A673 (cell line): Measurements from ENCODE around the gene NDC80. TPM values are rescaled to one million over a fixed set of nuclear protein-coding genes. Genes with fewer than 3 reads are reported as not detected.
"Not testable (repeated sequence)": the region's sequence is repeated elsewhere in the genome, so short reads cannot be mapped to it uniquely, and the experiment has no call there.

Experiments used
- BruUV-seq: library from RNA; stranded (reverse); fragments of 400-500 nt; replicated peaks from 2 replicates; lab custom pipeline; 2021; lab: Mats Ljungman, UMichigan
- CTCF ChIA-PET: fragments of 300-600 bp; sonication (Branson Sonifier 250); formaldehyde crosslinking; loops from one replicate; lab custom pipeline; 2022; ENCODE audit warnings: antibody characterized with exemption; lab: Charles Lee
- POLR2A ChIA-PET: fragments of 300-600 bp; sonication (Branson Sonifier 250); formaldehyde crosslinking; loops from one replicate; lab custom pipeline; 2022; ENCODE audit warnings: antibody characterized with exemption; ENCODE audit not compliant: low non-redundant PET; lab: Charles Lee
- DNase-seq: peaks from one replicate; pipeline ENCODE4 v3.0.0-alpha.2; 2015; ENCODE audit warnings: low spot score
- H3K27ac ChIP-seq: fragments of 200-600 bp; sonication (generic); 2 replicates; pipeline ENCODE4 v1.5.1; 2016; ENCODE audit warnings: mixed run types, low read depth, mild to moderate bottlenecking, mixed read lengths, antibody characterized with exemption, low read length; ENCODE audit not compliant: poor library complexity, severe bottlenecking
- H3K27me3 ChIP-seq: fragments of 200-600 bp; sonication (generic); replicated peaks from 2 replicates; pipeline ENCODE4 v1.6.1; 2017; ENCODE audit warnings: mixed run types, low read depth, mild to moderate bottlenecking, mixed read lengths, antibody characterized with exemption, low read length; ENCODE audit not compliant: insufficient read depth, poor library complexity
- H3K36me3 ChIP-seq: fragments of 200-600 bp; sonication (generic); 2 replicates; pipeline ENCODE4 v1.6.1; 2016; ENCODE audit warnings: mixed run types, mild to moderate bottlenecking, mixed read lengths, antibody characterized with exemption, low read length; ENCODE audit not compliant: insufficient read depth, poor library complexity, severe bottlenecking
- H3K4me1 ChIP-seq: fragments of 200-600 bp; sonication (generic); 2 replicates; pipeline ENCODE4 v1.6.1; 2017; ENCODE audit warnings: mixed run types, mild to moderate bottlenecking, mixed read lengths, antibody characterized with exemption, low read length; ENCODE audit not compliant: insufficient read depth, poor library complexity, severe bottlenecking
- H3K4me3 ChIP-seq: fragments of 200-600 bp; sonication (generic); 2 replicates; pipeline ENCODE4 v1.5.1; 2016; ENCODE audit warnings: low read depth, mixed run types, mild to moderate bottlenecking, mixed read lengths, low read length; ENCODE audit not compliant: poor library complexity, severe bottlenecking
- H3K9me3 ChIP-seq: fragments of 200-600 bp; sonication (generic); 2 replicates; pipeline ENCODE4 v1.6.1; 2016; ENCODE audit warnings: mixed run types, low read depth, mild to moderate bottlenecking, mixed read lengths, antibody characterized with exemption, low read length; ENCODE audit not compliant: poor library complexity, severe bottlenecking
- EZH2 ChIP-seq: fragments of 200-600 bp; sonication (generic); IDR thresholded peaks from 2 replicates; pipeline ENCODE4 v1.6.1; 2017; ENCODE audit warnings: borderline replicate concordance, low read depth, mild to moderate bottlenecking, mixed read lengths, antibody characterized with exemption, low read length; ENCODE audit not compliant: poor library complexity, severe bottlenecking
- intact Hi-C: fragments of 100-400 bp; cut with micrococcal nuclease; formaldehyde crosslinking; loops from one replicate; pipeline ENCODE4 v1.10.0; 2022; ENCODE audit not compliant: unreplicated experiment
- total RNA-seq: library from RNA; stranded (reverse); gene quantifications from 2 replicates; pipeline ENCODE4 v1.2.3, GENCODE V29; 2021
- TF ChIP-seq, protein P1 (sequence below): fragments of 300-800, 200-600 bp; sonication (generic); conservative IDR thresholded peaks from 2 replicates; pipeline ENCODE4 v1.5.1; 2017; ENCODE audit warnings: low read depth, mild to moderate bottlenecking, antibody characterized with exemption, low read length, moderate library complexity, mixed read lengths

The NDC80 gene
- total RNA-seq, 1 experiment from 2014 or later: 72.6 TPM

DNA sequence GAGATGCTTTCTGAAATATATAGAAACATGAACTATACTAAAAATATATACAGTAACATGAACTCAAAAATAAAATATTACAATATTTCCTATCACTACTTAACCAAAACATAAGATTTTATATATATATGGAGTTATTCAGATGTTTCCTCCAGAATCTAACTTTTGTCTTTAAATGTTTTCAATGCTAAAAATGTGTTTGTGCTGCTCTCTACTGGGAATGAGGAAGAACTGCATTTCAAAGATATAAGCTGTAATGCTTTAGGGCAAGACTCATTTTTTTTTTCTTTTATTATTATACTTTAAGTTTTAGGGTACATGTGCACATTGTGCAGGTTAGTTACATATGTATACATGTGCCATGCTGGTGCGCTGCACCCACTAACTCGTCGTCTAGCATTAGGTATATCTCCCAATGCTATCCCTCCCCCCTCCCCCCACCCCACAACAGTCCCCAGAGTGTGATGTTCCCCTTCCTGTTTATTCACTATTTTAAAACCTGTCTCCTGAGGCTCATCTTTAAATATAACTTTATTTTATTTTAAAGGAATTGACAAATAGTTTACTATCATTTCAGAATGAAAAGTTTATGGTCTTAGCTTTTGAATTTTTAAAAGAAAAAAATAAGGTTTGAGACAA, 29.3 kb upstream of the NDC80 start:
- H3K27ac ChIP-seq, H3K9me3 ChIP-seq, BruUV-seq, H3K4me1 ChIP-seq, H3K4me3 ChIP-seq, POLR2A ChIA-PET, H3K27me3 ChIP-seq, H3K36me3 ChIP-seq: not testable (repeated sequence)
- peak; percentile 52 for DNase-seq
- TF ChIP-seq, protein P1, sequence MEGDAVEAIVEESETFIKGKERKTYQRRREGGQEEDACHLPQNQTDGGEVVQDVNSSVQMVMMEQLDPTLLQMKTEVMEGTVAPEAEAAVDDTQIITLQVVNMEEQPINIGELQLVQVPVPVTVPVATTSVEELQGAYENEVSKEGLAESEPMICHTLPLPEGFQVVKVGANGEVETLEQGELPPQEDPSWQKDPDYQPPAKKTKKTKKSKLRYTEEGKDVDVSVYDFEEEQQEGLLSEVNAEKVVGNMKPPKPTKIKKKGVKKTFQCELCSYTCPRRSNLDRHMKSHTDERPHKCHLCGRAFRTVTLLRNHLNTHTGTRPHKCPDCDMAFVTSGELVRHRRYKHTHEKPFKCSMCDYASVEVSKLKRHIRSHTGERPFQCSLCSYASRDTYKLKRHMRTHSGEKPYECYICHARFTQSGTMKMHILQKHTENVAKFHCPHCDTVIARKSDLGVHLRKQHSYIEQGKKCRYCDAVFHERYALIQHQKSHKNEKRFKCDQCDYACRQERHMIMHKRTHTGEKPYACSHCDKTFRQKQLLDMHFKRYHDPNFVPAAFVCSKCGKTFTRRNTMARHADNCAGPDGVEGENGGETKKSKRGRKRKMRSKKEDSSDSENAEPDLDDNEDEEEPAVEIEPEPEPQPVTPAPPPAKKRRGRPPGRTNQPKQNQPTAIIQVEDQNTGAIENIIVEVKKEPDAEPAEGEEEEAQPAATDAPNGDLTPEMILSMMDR: peak; percentile 66
- CTCF ChIA-PET: interaction anchor here (0.6 to 1.4 kb wide), 5 partner anchors 13 to 1125 kb away, joined by 3 to 7 read pairs (median 4); no protein-coding TSS in a partner anchor
- intact Hi-C loops: loop anchor here (1.0 to 2.0 kb wide), 2 partner anchors 205 to 437 kb away; no protein-coding TSS in a partner anchor

DNA sequence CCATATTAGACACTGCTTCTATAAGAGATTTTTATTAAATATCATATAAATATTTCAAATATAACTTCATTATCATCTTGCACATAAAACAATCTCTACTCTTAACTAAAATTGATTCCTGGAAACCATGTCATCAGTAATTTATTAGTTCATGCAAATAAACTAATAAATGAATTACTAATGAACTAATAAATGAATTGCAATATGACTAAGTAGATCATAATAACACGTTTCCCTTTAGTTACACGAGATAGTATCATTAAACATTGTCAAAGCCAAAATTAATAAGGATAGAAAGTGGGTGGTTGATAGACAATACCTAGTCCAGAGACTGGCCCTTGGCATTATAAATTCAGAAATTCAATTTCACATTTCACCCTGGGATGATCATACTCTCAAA, 26.2 kb upstream of the NDC80 start:
- Histone ChIP-seq H3K27me3 (no peaks in the 10 kb centered on the region), H3K4me1 (no peaks in the 10 kb centered on the region), H3K27ac (no peak overlapping the region), H3K4me3 (no peak overlapping the region), H3K9me3 (no peaks in the 10 kb centered on the region), H3K36me3 (no peaks in the 10 kb centered on the region)
- no TSS peak for BruUV-seq
- intact Hi-C loops: loop anchor here (5.0 kb wide), 2 partner anchors 633 to 958 kb away; no protein-coding TSS in a partner anchor
- TF ChIP-seq EZH2: no peak
- TF ChIP-seq, protein P1: no peak
- POLR2A ChIA-PET: no interaction called here
- CTCF ChIA-PET: no interaction called here
- DNase-seq: no peak

DNA sequence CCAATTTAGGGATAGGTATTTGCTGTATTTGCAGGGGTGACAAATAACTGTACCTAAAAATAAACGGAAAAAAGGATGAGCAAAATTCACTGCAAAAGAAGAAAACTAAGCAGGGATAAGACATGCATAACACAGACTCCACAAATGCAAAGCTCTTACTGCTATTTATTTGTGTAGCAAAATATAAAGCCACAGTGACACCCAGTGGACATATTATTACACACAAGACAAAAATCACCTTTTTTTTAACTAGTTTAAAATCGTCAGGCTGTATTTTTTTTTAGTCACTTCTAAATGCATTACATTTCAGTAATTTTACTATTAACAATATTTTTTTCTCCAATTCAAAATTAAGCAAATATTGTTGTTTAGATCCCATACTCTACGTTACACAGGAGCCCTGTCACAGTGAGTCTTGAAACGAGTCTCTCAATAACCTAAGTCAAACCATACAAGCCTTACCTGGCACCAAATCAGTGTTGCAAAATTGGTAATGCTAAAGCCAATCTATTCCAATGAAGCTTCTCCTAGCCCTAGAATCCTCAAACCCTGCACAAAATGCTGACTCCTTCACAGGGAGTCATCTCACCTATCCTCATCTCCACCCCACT, 23.8 kb upstream of the NDC80 start:
- POLR2A ChIA-PET: no interaction called here

More for the DNA sequence above, 23.8 kb upstream of the NDC80 start:
- intact Hi-C loops: loop anchor here (5.0 kb wide), 2 partner anchors 635 to 960 kb away; no protein-coding TSS in a partner anchor
- no peaks in the 10 kb centered on the region for H3K4me1 ChIP-seq
- no TSS peak for BruUV-seq
- H3K36me3 ChIP-seq: no peaks in the 10 kb centered on the region
- no peaks in the 10 kb centered on the region for H3K9me3 ChIP-seq
- no peaks in the 10 kb centered on the region for H3K27me3 ChIP-seq
- peak; percentile 64 for DNase-seq
- no peak for TF ChIP-seq EZH2
- TF ChIP-seq, protein P1: peak; percentile 70
- CTCF ChIA-PET: no interaction called here
- no peak overlapping the region for H3K27ac ChIP-seq
- H3K4me3 ChIP-seq: no peak overlapping the region
